NCI-H69 (cell line): Measurements from ENCODE around the gene DCST2.

Experiments
- DNase-seq: peaks from one replicate; lab custom pipeline; 2025; lab: John Stamatoyannopoulos, UW

The DCST2 gene

DNA sequence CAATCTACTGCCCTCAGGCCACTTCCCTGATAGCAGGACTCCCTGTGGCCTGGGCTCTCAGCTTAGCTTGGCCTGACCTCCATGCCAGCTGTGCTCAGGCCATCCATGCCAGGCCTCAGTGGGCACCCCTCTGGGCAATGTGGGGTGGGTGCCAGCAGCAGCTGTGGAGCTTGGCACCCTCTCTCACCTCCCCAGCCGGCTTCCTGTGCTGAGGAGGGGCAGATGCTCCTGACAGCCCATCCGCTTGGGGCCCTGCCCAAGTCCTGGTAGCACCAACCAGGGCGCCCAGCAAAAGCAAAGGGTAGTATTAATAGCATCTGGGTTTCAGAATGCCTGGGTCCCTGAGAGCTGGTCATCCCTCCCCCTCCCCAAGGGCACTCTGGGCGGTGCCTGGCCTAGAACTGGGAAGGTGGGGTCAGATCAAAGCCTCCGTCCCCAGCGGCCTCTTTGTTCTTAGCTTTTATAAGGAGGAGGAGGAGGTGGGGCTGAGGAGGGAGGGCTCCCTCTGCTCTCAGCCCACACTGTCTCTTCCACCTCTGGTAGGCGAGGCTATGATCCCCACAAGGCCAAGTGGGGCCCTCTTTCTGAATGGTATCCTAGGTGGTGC is 36.1 kb upstream of the DCST2 start:
- peak; percentile 94 for DNase-seq

- peak; percentile 25 for DNase-seq
Observed at GRCh38 chr1:155068599-155068998, 35.0 kb upstream of the DCST2 start.

GRCh38 chr1:155066777-155067176 is 33.2 kb upstream of the DCST2 start:
- no peak for DNase-seq

DNA sequence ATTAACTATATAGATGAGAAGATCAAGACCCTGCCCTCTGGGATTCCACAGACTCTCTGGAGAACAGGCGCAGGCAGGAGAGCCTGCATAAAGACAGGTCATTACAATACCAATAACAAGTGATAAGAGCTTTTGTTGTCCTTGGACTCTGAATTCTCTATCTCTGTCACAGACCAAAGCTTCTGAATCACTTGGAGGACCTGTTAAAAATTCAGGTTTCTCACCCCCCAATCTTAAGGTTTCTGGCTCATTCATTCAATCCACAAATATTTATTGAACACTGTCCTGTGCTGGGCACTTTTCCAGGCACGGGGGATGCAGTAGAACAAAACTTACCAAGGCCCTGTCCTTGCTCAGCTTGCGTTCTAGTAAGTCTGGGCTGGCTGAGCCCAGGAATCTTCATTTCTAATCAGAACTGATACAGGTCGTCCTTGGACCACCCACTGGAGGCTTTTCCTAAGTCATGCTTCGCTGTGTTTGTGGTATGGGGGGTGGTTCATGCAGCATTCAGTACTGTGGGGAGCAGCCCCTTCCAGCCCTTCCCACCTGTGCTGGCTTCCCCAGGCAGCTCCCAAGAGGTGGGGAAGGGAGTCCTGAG is 31.4 kb upstream of the DCST2 start:
- no peak for DNase-seq

DNA sequence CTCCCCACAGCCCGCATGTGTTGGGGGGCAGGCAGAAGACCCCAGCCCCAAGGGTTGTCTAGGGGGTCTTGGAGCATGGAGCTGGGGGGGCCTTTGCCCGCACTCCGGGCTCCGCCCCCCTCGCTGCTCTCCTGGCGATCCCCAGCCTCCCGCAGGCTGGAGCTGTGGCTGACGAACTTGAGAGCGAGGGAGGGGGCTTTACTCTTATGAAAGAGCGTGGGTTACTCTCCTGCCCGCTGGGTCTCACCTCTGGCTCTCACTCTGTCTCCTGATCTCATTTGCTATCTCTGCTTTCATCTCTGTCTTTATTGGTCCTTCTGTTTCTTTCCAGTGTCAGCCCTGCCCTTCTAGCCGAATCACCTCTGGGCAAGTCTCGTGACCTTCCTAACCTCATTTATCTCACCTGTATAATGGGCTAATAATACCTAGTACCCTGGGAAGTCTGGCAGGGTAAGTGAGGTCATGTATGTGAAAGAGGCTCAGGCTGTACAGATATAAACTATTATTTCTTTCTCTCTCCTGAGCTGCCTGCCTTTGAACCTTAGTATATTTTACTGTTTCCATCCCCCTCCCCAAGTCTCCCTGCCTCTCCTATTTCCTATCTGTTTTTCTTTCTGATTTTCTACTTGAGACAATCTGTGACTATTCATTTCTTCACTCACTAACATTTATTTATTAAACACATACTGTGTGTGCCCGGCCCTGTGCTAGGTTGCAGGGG is 30.7 kb upstream of the DCST2 start:
- DNase-seq = peak; percentile 76

- peak; percentile 90 for DNase-seq
Observed at GRCh38 chr1:155063550-155064110, 30.0 kb upstream of the DCST2 start, which contains the start of gene EFNA4. TSS of gene EFNA4 (plus strand) at chr1:155063740. CDS start at chr1:155063824, 84 bp downstream.

DNA sequence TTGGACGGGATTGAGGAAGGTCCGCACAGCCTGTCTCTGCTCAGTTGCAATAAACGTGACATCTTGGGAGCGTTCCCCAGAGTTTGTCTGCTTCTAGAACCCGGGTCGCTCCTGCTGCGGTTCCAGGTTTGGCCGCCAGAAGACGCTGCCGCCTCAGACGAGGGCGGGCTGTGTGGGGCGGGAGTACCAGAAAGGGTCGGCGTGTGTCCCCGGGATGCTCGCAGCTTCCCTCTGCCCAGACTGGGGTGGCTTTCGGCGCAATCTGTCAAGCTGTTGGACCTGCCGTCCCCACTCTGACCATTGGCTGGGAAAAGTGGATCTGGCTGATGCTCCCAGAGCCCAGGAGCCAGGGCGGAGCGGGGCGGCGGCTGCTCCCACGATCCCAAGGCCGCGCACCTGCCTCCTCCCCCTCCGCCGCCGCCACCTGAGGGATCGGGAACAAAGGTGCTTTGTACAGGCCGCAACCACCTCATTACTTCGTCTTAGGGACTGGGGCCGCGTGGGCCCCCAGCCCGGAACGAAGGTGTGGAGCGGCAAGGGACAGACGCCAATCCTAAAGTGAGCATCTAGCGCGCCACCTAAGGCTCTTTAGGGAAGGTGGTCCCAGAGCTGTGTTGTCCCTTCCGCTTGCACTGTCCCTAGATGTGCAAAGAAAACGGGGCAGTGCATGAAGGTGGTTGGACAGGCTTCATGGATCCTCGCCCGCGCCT is 29.3 kb upstream of the DCST2 start:
- peak; percentile 84 for DNase-seq

DNA sequence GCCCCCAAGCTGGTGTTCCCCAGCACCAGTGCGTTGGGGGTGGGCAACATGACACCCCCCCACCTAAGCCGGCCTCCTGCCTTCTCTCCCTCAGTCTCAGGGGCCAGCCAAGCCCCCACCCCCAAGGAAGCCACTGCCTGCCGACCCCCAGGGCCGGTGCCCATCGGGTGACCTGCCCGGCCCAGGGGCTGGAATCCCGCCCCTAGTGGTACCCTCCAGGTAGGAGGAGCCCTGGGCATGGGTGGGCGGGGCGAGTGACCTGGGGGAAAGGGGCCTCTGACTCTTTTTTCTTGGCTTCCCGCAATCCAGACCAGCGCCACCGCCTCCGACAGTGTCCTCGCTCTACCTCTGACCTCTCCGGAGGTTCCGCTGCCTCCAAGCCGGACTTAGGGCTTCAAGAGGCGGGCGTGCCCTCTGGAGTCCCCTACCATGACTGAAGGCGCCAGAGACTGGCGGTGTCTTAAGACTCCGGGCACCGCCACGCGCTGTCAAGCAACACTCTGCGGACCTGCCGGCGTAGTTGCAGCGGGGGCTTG is 28.6 kb upstream of the DCST2 start:
- peak; percentile 69 for DNase-seq

DNA sequence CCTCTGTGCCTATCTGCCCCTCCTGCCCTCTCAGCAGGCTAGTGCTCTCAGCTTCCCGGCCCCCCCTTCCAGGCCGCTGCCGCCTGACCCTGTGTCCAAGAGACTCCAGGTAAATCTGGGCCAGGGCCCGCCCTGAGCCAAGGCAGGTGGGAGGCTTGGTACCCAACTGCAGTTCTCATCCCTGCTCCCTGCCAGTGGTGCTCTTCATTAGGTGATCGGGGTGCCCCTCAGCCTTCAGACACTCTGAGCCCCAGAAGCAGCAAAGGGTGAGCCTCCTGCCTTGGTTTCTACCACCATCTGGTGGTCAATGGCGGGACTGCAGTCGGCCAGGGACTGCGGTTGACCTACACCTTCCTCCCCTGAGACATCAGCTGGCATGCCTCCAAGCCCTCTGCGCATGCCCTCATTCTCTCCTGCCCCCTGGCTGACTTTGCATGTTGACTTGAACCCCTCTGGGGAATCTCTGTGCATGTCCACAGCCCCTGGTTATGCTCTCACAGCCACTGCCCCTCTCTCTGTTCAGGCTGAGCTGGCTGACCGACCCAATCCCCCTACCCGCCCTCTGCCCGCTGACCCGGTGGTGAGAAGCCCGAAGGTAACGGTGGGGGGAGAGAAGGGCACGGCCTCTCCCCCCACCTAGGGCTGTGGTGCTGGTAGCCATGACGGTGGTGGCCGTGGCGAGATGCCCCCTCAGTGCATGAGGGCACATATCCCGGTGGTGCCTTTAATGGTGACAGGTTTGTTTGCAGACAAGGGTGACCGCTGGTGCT is 28.0 kb upstream of the DCST2 start:
- DNase-seq = peak; percentile 95

GRCh38 chr1:155060736-155061135 is 27.2 kb upstream of the DCST2 start:
- DNase-seq = no peak

DNA sequence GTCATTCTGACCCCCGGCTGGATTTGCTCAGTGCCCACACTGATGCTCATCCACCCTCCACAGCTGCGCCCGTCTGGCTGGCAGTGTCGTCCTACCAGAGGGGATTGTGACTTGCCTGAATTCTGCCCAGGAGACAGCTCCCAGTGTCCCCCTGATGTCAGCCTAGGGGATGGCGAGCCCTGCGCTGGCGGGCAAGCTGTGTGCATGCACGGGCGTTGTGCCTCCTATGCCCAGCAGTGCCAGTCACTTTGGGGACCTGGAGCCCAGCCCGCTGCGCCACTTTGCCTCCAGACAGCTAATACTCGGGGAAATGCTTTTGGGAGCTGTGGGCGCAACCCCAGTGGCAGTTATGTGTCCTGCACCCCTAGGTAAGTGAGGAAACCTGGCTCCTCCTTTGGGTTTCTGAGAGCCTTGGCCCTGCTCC is 24.2 kb upstream of the DCST2 start:
- no peak for DNase-seq

GRCh38 chr1:155057104-155057503 is 23.5 kb upstream of the DCST2 start:
- DNase-seq = no peak

DNA sequence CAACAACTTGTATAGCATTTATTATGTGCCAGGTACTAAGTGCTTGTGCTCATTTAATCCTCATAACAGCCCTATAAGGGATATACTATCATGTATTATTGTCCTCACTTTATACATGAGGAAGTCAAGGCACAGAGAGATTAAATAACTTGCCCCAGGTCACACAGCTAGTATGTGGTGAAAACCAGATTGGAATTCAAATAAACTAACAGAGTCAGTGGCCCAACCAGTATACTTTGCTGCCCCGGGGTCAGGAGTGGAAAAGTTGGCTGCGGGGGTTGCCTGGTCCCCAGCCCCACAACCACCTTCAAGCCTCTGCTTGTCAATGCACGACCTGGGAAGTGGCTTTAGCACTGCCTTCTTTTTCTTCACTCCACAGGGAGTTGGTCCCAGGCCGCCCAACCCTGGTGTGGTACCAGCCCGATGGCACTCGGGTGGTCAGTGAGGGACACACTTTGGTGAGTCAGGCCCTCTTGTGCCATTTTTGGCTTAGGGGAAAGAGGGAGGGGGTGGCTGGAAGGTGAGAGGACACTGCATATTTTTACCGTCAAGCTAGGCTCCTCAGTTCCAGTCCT is 20.0 kb upstream of the DCST2 start:
- DNase-seq = no peak

- DNase-seq = peak; percentile 40
Observed at GRCh38 chr1:155052439-155053395, 19.1 kb upstream of the DCST2 start.

DNA sequence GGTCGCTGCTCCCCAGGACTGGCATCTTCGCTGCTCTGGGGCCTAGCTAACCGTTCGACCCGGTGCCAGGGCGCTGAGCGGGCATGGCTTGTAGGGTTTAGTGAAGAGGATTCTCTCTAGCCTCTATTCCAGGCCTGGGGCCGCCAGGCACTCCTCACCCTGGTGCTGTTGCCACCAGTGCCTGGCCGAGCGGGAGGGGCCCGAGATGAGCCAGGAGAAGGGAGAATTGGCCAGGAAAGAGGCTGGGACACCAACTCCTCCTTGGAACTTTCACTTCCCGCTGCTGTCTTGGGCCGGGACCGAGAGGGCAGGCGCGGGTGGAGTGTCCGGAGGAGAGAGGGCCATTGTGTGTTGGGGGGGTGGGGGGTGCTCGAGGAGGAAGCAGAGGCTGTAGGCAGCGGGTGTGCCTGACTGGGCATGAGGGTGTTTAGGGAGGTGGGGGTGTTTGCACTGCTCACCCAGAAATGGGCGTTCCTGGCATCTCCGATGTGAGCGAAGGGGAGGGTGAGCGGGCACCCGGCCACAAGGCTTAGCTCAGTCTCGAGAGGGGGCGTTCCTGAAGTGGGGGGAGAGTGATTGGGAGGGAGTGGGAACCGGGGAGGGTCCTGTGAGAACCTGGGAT is 18.3 kb upstream of the DCST2 start:
- DNase-seq = peak; percentile 77

GRCh38 chr1:155051342-155051776 is 17.8 kb upstream of the DCST2 start:
- no peak for DNase-seq

DNA sequence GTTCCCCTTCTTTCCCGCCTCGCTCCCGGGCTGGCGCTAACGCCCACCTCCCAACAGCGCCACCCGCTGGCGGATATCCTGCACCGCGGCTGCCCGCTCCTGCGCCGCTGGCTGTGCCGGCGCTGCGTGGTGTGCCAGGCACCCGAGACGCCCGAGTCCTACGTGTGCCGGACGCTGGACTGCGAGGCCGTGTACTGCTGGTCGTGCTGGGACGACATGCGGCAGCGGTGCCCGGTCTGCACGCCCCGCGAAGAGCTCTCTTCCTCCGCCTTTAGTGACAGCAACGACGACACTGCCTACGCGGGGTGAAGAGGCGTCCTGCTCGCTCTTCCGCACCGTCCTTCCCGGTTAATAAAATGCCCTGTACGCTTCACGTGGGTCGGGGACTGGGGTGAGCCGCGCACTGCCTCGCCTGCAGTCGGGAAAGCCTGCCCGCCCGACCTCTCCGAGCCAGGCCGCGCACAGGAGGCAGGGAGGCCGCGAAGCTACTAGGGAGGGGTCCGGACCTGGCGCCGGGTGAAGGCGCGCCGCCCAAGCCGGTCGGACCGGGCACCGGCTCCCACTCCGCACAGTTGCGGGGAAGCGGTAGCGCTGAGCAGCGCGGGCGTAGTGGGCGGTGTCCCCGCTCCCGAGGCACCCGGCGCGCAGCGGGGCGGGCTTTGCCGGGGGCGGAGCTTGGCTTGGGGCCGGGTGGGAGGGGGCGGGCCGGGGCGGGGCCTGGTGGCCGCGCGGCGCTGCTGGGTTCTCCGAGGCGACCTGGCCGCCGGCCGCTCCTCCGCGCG is 17.2 kb upstream of the DCST2 start, which contains the start of gene ADAM15:
Gene ADAM15, plus strand, starts transcription at position 757 of the 782 bp plus-strand sequence. CDS start 71 bp downstream, outside the sequence.
- DNase-seq = peak; percentile 96
